HG03575 (cell line): Measurements from ENCODE around the gene BPIFB2.
"Not testable (repeated sequence)": the region's sequence is repeated elsewhere in the genome, so short reads cannot be mapped to it uniquely, and the experiment has no call there.

ENCODE experiments used
- ATAC-seq: cut with Tn5 transposase; IDR thresholded peaks from one replicate; pipeline ENCODE4 v1.9.1; 2021; ENCODE audit not compliant: unreplicated experiment, insufficient number of reproducible peaks, low FRiP score; ENCODE audit errors: extremely low read depth

The BPIFB2 gene

GRCh38 chr20:32969356-32970114 is 38.0 kb upstream of the BPIFB2 start:
- ATAC-seq: no peak

GRCh38 chr20:32970115-32970972 is 37.2 kb upstream of the BPIFB2 start:
- no peak for ATAC-seq

GRCh38 chr20:32970973-32971300 is 36.6 kb upstream of the BPIFB2 start:
- no peak for ATAC-seq

- no peak for ATAC-seq
These were observed 35.8 kb upstream of the BPIFB2 start for GRCh38 chr20:32971703-32972161.

GRCh38 chr20:32972181-32973076 is 35.1 kb upstream of the BPIFB2 start:
- no peak for ATAC-seq

- ATAC-seq: no peak
These were observed 34.3 kb upstream of the BPIFB2 start for GRCh38 chr20:32973077-32973717.

GRCh38 chr20:32974204-32975064 is 33.1 kb upstream of the BPIFB2 start:
- ATAC-seq: not testable (repeated sequence)

- not testable (repeated sequence) for ATAC-seq
These were observed 32.4 kb upstream of the BPIFB2 start for GRCh38 chr20:32975121-32975520.

- no peak for ATAC-seq
These were observed 31.5 kb upstream of the BPIFB2 start for GRCh38 chr20:32975698-32976674.

- no peak for ATAC-seq
These were observed 30.8 kb upstream of the BPIFB2 start for GRCh38 chr20:32976746-32977145.

- no peak for ATAC-seq
These were observed 30.1 kb upstream of the BPIFB2 start for GRCh38 chr20:32977281-32978008.

GRCh38 chr20:32978009-32978335 is 29.5 kb upstream of the BPIFB2 start:
- no peak for ATAC-seq

GRCh38 chr20:32979201-32979998 is 28.1 kb upstream of the BPIFB2 start:
- no peak for ATAC-seq

- ATAC-seq: no peak
These were observed 27.2 kb upstream of the BPIFB2 start for GRCh38 chr20:32980131-32980941.

GRCh38 chr20:32980990-32981389 is 26.5 kb upstream of the BPIFB2 start:
- no peak for ATAC-seq
